Measurements from ENCODE around the gene SSBP3. TPM values are rescaled to one million over a fixed set of nuclear protein-coding genes. Genes with fewer than 3 reads are reported as not detected.

SSBP3 gene
- total RNA-seq, 1 experiment from 2014 or later, result 115 TPM

DNA sequence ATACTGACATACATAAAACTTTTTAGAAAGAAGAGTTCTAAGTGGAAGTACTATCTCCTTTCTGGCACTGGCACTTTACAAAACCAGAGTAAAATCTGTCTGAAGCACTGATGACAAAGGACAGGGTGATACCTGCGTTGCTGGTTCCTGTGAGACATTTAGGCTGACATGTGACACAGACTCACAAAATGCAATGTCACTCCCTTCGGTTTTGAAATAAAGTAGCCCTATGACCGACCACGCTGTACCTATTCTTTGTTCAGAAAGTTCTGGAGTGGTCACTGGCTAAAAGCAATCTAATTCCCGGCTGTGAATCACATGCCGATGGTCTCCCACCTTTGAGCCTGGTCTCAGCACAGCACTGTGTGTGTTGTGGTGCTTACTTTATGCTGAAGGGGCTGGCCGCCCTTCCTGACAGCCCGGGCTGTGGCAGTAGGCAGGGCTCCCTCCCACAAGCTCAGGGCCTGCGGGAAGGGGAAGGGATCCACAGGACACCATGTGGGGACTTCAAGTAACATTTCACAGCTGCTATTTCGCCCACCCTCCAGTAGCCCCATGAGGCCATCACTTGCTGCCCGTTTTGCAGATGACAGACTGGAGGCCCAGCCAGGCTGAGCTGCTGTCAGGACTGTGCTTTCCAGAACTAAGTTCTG is 158.2 kb downstream of the SSBP3 start (continued):
- TF ChIP-seq, protein P1, sequence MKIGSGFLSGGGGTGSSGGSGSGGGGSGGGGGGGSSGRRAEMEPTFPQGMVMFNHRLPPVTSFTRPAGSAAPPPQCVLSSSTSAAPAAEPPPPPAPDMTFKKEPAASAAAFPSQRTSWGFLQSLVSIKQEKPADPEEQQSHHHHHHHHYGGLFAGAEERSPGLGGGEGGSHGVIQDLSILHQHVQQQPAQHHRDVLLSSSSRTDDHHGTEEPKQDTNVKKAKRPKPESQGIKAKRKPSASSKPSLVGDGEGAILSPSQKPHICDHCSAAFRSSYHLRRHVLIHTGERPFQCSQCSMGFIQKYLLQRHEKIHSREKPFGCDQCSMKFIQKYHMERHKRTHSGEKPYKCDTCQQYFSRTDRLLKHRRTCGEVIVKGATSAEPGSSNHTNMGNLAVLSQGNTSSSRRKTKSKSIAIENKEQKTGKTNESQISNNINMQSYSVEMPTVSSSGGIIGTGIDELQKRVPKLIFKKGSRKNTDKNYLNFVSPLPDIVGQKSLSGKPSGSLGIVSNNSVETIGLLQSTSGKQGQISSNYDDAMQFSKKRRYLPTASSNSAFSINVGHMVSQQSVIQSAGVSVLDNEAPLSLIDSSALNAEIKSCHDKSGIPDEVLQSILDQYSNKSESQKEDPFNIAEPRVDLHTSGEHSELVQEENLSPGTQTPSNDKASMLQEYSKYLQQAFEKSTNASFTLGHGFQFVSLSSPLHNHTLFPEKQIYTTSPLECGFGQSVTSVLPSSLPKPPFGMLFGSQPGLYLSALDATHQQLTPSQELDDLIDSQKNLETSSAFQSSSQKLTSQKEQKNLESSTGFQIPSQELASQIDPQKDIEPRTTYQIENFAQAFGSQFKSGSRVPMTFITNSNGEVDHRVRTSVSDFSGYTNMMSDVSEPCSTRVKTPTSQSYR (CRISPR knock-in tag; IDR thresholded peaks at IDR 0.05), result no peak
- TF ChIP-seq, protein P2, sequence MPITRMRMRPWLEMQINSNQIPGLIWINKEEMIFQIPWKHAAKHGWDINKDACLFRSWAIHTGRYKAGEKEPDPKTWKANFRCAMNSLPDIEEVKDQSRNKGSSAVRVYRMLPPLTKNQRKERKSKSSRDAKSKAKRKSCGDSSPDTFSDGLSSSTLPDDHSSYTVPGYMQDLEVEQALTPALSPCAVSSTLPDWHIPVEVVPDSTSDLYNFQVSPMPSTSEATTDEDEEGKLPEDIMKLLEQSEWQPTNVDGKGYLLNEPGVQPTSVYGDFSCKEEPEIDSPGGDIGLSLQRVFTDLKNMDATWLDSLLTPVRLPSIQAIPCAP (CRISPR knock-in tag; IDR thresholded peaks at IDR 0.05), result no peak
- TF ChIP-seq, protein P3, sequence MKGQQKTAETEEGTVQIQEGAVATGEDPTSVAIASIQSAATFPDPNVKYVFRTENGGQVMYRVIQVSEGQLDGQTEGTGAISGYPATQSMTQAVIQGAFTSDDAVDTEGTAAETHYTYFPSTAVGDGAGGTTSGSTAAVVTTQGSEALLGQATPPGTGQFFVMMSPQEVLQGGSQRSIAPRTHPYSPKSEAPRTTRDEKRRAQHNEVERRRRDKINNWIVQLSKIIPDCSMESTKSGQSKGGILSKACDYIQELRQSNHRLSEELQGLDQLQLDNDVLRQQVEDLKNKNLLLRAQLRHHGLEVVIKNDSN (CRISPR knock-in tag; IDR thresholded peaks at IDR 0.05), result no peak
- TF ChIP-seq, protein P4, sequence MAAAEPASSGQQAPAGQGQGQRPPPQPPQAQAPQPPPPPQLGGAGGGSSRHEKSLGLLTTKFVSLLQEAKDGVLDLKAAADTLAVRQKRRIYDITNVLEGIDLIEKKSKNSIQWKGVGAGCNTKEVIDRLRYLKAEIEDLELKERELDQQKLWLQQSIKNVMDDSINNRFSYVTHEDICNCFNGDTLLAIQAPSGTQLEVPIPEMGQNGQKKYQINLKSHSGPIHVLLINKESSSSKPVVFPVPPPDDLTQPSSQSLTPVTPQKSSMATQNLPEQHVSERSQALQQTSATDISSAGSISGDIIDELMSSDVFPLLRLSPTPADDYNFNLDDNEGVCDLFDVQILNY (CRISPR knock-in tag; IDR thresholded peaks at IDR 0.05), result no peak
- TF ChIP-seq, protein P5, sequence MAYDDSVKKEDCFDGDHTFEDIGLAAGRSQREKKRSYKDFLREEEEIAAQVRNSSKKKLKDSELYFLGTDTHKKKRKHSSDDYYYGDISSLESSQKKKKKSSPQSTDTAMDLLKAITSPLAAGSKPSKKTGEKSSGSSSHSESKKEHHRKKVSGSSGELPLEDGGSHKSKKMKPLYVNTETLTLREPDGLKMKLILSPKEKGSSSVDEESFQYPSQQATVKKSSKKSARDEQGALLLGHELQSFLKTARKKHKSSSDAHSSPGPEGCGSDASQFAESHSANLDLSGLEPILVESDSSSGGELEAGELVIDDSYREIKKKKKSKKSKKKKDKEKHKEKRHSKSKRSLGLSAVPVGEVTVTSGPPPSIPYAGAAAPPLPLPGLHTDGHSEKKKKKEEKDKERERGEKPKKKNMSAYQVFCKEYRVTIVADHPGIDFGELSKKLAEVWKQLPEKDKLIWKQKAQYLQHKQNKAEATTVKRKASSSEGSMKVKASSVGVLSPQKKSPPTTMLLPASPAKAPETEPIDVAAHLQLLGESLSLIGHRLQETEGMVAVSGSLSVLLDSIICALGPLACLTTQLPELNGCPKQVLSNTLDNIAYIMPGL (CRISPR knock-in tag; IDR thresholded peaks at IDR 0.05), result no peak
- TF ChIP-seq, protein P6, sequence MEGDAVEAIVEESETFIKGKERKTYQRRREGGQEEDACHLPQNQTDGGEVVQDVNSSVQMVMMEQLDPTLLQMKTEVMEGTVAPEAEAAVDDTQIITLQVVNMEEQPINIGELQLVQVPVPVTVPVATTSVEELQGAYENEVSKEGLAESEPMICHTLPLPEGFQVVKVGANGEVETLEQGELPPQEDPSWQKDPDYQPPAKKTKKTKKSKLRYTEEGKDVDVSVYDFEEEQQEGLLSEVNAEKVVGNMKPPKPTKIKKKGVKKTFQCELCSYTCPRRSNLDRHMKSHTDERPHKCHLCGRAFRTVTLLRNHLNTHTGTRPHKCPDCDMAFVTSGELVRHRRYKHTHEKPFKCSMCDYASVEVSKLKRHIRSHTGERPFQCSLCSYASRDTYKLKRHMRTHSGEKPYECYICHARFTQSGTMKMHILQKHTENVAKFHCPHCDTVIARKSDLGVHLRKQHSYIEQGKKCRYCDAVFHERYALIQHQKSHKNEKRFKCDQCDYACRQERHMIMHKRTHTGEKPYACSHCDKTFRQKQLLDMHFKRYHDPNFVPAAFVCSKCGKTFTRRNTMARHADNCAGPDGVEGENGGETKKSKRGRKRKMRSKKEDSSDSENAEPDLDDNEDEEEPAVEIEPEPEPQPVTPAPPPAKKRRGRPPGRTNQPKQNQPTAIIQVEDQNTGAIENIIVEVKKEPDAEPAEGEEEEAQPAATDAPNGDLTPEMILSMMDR (IDR thresholded peaks at IDR 0.05), result no peak
- TF ChIP-seq JAZF1 (CRISPR knock-in tag; IDR thresholded peaks at IDR 0.05), result no peak

DNA sequence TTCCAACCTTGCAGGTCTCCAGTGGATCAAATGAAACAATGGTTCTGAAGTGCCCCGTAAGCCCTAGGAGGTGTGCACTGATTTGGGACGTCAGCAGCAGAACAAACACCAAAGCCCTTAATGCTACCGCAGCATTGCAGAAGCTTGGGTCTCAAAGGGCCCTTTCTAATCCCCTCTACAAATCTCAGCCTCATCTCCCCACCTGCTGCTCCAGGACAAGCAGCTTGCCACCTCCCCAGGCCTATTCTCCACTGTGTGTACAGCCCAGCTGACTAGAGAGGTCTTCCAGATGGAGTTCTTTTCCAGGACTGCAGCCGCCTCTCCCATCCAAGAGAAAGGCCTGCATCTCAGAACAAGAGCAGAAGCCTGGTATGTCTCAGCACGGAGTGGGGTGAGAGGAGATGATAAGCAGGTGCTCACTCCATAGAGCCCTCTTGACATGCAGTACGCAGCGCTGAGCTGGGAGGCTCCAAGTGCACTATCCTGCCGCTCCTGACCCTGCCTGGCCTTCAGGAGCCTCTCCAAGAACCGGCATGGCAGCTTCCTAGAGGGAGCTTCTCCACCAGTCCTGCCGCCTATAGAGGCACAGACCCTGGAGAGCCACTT is 160.0 kb downstream of the SSBP3 start:
- ATAC-seq (no peak), DNase-seq (ENCODE audit: low spot score) (no peak)
- Mint-ChIP-seq H3K4me3 (no peak overlapping the region), H3K27me3 (ENCODE audit: low read depth) (no peaks in the 10 kb centered on the region), H3K9me3 (no peaks in the 10 kb centered on the region), H3K4me1 (peaks cover 3% of the 10 kb centered on the region; the same call in 1 of the 2 replicates), H3K27ac (no peak overlapping the region), H3K36me3 (peaks cover 12% of the 10 kb centered on the region)
- ChIA-PET POLR2A (no interaction called here), CTCF (no interaction called here)
- TF ChIP-seq, protein P5 (CRISPR knock-in tag; IDR thresholded peaks at IDR 0.05), result no peak
- no peak for TF ChIP-seq FOXJ3 (CRISPR knock-in tag; IDR thresholded peaks at IDR 0.05; ENCODE audit: borderline replicate concordance)
- TF ChIP-seq, protein P7, sequence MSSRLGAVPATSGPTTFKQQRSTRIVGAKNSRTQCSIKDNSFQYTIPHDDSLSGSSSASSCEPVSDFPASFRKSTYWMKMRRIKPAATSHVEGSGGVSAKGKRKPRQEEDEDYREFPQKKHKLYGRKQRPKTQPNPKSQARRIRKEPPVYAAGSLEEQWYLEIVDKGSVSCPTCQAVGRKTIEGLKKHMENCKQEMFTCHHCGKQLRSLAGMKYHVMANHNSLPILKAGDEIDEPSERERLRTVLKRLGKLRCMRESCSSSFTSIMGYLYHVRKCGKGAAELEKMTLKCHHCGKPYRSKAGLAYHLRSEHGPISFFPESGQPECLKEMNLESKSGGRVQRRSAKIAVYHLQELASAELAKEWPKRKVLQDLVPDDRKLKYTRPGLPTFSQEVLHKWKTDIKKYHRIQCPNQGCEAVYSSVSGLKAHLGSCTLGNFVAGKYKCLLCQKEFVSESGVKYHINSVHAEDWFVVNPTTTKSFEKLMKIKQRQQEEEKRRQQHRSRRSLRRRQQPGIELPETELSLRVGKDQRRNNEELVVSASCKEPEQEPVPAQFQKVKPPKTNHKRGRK (CRISPR knock-in tag; IDR thresholded peaks at IDR 0.05; ENCODE audit: borderline replicate concordance), result no peak
- TF ChIP-seq, protein P8, sequence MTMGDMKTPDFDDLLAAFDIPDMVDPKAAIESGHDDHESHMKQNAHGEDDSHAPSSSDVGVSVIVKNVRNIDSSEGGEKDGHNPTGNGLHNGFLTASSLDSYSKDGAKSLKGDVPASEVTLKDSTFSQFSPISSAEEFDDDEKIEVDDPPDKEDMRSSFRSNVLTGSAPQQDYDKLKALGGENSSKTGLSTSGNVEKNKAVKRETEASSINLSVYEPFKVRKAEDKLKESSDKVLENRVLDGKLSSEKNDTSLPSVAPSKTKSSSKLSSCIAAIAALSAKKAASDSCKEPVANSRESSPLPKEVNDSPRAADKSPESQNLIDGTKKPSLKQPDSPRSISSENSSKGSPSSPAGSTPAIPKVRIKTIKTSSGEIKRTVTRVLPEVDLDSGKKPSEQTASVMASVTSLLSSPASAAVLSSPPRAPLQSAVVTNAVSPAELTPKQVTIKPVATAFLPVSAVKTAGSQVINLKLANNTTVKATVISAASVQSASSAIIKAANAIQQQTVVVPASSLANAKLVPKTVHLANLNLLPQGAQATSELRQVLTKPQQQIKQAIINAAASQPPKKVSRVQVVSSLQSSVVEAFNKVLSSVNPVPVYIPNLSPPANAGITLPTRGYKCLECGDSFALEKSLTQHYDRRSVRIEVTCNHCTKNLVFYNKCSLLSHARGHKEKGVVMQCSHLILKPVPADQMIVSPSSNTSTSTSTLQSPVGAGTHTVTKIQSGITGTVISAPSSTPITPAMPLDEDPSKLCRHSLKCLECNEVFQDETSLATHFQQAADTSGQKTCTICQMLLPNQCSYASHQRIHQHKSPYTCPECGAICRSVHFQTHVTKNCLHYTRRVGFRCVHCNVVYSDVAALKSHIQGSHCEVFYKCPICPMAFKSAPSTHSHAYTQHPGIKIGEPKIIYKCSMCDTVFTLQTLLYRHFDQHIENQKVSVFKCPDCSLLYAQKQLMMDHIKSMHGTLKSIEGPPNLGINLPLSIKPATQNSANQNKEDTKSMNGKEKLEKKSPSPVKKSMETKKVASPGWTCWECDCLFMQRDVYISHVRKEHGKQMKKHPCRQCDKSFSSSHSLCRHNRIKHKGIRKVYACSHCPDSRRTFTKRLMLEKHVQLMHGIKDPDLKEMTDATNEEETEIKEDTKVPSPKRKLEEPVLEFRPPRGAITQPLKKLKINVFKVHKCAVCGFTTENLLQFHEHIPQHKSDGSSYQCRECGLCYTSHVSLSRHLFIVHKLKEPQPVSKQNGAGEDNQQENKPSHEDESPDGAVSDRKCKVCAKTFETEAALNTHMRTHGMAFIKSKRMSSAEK (CRISPR knock-in tag; IDR thresholded peaks at IDR 0.05; ENCODE audit: borderline replicate concordance), result no peak
- TF ChIP-seq, protein P9, sequence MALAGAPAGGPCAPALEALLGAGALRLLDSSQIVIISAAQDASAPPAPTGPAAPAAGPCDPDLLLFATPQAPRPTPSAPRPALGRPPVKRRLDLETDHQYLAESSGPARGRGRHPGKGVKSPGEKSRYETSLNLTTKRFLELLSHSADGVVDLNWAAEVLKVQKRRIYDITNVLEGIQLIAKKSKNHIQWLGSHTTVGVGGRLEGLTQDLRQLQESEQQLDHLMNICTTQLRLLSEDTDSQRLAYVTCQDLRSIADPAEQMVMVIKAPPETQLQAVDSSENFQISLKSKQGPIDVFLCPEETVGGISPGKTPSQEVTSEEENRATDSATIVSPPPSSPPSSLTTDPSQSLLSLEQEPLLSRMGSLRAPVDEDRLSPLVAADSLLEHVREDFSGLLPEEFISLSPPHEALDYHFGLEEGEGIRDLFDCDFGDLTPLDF (CRISPR knock-in tag; IDR thresholded peaks at IDR 0.05), result no peak

Measured in WTC11 (cell line).